ENCODE measurements around the gene LXN. TPM values are rescaled to one million over a fixed set of nuclear protein-coding genes. Genes with fewer than 3 reads are reported as not detected.
A peak's percentile ranks its signal among the peaks of the same experiment; 100 is the strongest.

Gene LXN
- total RNA-seq, 3 donors from 2014 or later: 12.0 to 55.5 (median 40.3) TPM

DNA sequence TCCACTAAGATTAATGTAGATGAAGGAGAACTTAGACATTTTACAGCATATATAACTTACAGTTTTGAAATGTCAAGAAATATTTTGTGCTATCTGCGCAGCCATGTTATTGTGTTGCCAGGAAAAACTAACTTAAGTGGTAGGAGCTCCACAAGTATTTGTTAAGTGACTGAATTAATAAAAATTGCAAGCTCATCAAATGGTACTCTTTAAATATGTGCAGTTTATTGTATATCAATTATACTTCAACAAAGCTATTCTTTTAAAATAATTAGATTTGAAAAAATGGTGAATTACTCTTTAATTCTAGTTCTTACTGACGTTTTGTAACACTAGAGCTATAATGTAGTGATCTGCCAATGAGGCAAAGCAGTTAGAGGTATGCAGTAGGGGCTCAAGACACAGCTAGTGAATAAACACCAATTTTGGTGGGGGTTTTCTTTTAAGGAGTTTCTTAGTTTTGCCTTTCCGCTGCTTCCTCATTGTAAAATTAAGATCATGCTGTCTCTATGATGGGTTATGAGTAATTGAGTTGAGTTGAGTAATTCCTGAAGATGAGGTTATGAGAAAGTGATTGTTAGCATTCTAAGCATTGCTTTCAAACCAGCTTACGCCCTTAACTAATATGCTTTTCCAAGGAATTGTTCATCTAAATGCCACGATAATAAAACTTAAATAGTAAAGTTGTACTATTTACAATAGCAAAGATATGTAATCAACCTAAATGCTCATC, 10.9 kb upstream of the LXN start:
- H3K27me3 ChIP-seq: no peaks in the 10 kb centered on the region
- no peaks in the 10 kb centered on the region for H3K4me1 ChIP-seq
- intact Hi-C loops (cut with DNase I; ENCODE audit: low total_unique reads): no loop called here
- TF ChIP-seq POLR2A (IDR thresholded peaks at IDR 0.05) (no peak), CTCF (IDR thresholded peaks at IDR 0.05) (no peak), POLR2AphosphoS5 (IDR thresholded peaks at IDR 0.05) (no peak)
- no peak overlapping the region for H3K4me3 ChIP-seq
- no peaks in the 10 kb centered on the region for H3K36me3 ChIP-seq
- DNase-seq (ENCODE audit: low spot score in 2 of 2): no peak
- no peaks in the 10 kb centered on the region for H3K9me3 ChIP-seq
- H3K27ac ChIP-seq: no peak overlapping the region

DNA sequence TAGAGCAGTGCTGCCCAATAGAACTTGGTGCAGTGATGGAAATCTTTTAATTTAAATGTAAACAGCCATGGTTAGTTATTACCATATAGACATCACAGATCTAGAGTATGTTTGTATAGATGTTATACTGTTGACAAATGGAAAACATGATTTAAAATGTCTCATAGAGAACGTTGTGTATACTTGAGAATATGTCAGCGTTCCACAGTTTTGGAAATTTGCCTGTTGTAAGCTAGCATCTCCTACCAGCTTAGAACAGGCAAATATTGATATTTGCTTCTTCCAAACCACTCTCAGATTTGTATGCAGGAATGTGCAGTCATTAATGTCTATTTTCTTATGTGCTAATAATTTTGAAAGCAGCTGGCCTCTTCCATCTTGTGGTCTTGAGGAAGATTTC, 8.4 kb upstream of the LXN start:
- Histone ChIP-seq H3K4me3 (no peak overlapping the region), H3K36me3 (no peaks in the 10 kb centered on the region), H3K27me3 (no peaks in the 10 kb centered on the region), H3K4me1 (no peaks in the 10 kb centered on the region), H3K27ac (no peak overlapping the region), H3K9me3 (no peaks in the 10 kb centered on the region)
- no peak for DNase-seq (ENCODE audit: low spot score in 2 of 2)
- no peak for TF ChIP-seq POLR2A (IDR thresholded peaks at IDR 0.05)
- TF ChIP-seq CTCF (IDR thresholded peaks at IDR 0.05): no peak
- intact Hi-C loops (cut with DNase I; ENCODE audit: low total_unique reads): no loop called here

DNA sequence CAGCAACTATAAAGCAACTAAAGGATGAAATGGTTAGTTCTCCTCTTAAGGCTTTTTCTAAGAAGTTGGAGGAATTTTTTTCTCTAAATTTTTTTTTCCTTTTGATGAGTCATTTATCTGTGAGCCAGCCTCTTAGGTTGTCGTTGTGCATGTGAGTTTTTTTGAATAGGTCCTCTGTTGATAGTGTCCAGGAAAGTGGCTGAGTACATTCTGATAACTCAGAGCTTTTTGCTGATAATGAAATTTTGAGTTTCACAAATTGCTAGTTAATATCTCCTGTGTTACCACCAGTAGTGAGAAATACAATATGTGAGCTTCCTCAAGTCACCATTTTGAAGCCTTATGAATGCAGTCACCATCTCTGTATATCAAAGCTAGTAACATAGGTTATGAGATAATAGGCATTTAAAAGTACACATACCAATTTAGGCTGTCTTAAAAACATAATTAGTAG, 7.1 kb upstream of the LXN start:
- Histone ChIP-seq H3K4me1 (no peaks in the 10 kb centered on the region), H3K36me3 (no peaks in the 10 kb centered on the region), H3K27me3 (no peaks in the 10 kb centered on the region), H3K4me3 (no peak overlapping the region), H3K9me3 (no peaks in the 10 kb centered on the region), H3K27ac (no peak overlapping the region)
- intact Hi-C loops (cut with DNase I; ENCODE audit: low total_unique reads): no loop called here
- TF ChIP-seq CTCF (IDR thresholded peaks at IDR 0.05): no peak
- no peak for TF ChIP-seq POLR2A (IDR thresholded peaks at IDR 0.05)
- no peak for TF ChIP-seq POLR2AphosphoS5 (IDR thresholded peaks at IDR 0.05)
- DNase-seq (ENCODE audit: low spot score in 2 of 2): no peak

- no peaks in the 10 kb centered on the region for H3K9me3 ChIP-seq
- intact Hi-C loops (cut with DNase I; ENCODE audit: low total_unique reads): no loop called here
- H3K4me3 ChIP-seq: no peak overlapping the region
- no peaks in the 10 kb centered on the region for H3K36me3 ChIP-seq
- DNase-seq (ENCODE audit: low spot score in 2 of 2): no peak
- H3K4me1 ChIP-seq: no peaks in the 10 kb centered on the region
- TF ChIP-seq CTCF (IDR thresholded peaks at IDR 0.05) (no peak), POLR2AphosphoS5 (IDR thresholded peaks at IDR 0.05) (no peak), POLR2A (IDR thresholded peaks at IDR 0.05) (no peak)
- no peaks in the 10 kb centered on the region for H3K27me3 ChIP-seq
- H3K27ac ChIP-seq: no peak overlapping the region
These were observed 6.2 kb upstream of the LXN start for GRCh38 chr3:158678687-158679086.

DNA sequence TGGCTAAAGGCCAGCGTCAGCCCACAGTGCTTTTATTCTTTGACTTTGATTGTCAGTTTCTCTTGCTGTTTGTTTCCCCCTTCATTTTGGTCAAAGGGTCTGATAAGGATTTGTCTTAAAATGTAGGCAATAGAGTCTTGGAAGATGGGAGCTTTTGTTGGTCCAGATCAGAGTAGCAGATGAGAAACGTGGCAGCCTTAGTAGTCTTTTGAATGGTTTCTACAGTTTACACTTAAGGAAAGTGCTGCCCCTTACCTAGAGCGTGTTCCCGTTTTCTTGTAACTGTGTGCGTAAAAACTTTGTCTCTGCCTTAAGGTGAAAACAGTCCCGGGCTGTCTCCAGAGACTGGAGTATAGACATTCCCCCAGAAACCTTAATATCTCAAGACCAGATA, 630 bp downstream of the LXN start:
- Histone ChIP-seq H3K9me3 (no peaks in the 10 kb centered on the region), H3K36me3 (no peaks in the 10 kb centered on the region), H3K27ac (peak overlapping the region; percentile 86 to 91), H3K4me3 (peak overlapping the region; percentile 47 to 84 (median 70)), H3K4me1 (no peaks in the 10 kb centered on the region), H3K27me3 (no peaks in the 10 kb centered on the region)
- no peak for DNase-seq (ENCODE audit: low spot score in 2 of 2)
- intact Hi-C loops (cut with DNase I; ENCODE audit: low total_unique reads): no loop called here
- no peak for TF ChIP-seq CTCF (IDR thresholded peaks at IDR 0.05)
- no peak for TF ChIP-seq POLR2AphosphoS5 (IDR thresholded peaks at IDR 0.05)
- TF ChIP-seq POLR2A (IDR thresholded peaks at IDR 0.05): no peak

All from breast epithelium (tissue), 4 donors.